Esophagus muscularis mucosa (tissue), 4 donors: ENCODE results near the gene DHCR24.

ENCODE experiments used
- CTCF ChIP-seq, 3 experiments: fragments of 200-600 bp in 2 of 3; fragments of 450-650 bp in 1 of 3; sonication (generic) in 2 of 3; IDR thresholded peaks; one replicate each; pipeline ENCODE4 v1.5.1; 2017 to 2019; ENCODE audit warnings: antibody characterized with exemption in 3 of 3, mild to moderate bottlenecking in 2 of 3, moderate library complexity in 1 of 3
- EP300 ChIP-seq: sonication (generic); formaldehyde crosslinking; IDR thresholded peaks from one replicate; pipeline ENCODE4 v1.6.1; 2017; ENCODE audit warnings: antibody characterized with exemption
- POLR2AphosphoS5 ChIP-seq, 2 donors: sonication (generic); formaldehyde crosslinking; IDR thresholded peaks; one replicate each; pipeline ENCODE4 v1.6.1; 2017; ENCODE audit warnings: antibody characterized with exemption in 2 of 2

- no peak for TF ChIP-seq CTCF (IDR thresholded peaks at IDR 0.05)
- no peak for TF ChIP-seq POLR2AphosphoS5 (IDR thresholded peaks at IDR 0.05)
- TF ChIP-seq EP300: no peak
Observed at GRCh38 chr1:54875000-54875399, 12.0 kb downstream of the DHCR24 start.
